Mucosa of gallbladder (tissue), 1 donor: Measurements from ENCODE around the gene LRRC10. TPM values are rescaled to one million over a fixed set of nuclear protein-coding genes. Genes with fewer than 3 reads are reported as not detected.
A peak's percentile ranks its signal among the peaks of the same experiment; 100 is the strongest.
"Not testable (repeated sequence)": the region's sequence is repeated elsewhere in the genome, so short reads cannot be mapped to it uniquely, and the experiment has no call there.

Experiments
- DNase-seq: peaks from one replicate; pipeline ENCODE4 v3.0.0-alpha.2; 2020; ENCODE audit warnings: low spot score
- total RNA-seq: library from RNA; stranded (reverse); gene quantifications from one replicate; pipeline ENCODE4 v1.2.1, GENCODE V29; 2021
- donor health status: DM: no; HTN: no; CAD: no.

LRRC10 gene
- total RNA-seq, 1 donor from 2014 or later = not detected

DNA sequence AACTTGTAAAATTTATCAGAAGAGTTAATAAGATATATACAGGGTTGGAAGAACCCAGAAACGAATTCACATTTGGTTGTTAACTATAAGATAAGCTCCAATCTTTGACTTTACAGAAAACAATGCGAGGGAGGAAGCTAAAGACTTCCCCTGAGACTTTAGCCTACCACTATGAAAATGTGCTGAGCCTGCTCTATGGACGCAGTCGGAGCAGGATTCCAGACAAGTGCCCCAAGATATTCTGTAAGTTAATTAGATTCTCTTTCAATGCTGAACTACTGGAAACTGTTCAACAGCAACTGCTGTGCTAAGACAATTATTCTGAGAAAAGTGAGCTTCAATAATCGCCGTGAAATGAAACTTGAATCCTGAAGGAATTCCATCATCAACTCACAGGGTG, 8.3 kb upstream of the LRRC10 start:
- DNase-seq = no peak

DNA sequence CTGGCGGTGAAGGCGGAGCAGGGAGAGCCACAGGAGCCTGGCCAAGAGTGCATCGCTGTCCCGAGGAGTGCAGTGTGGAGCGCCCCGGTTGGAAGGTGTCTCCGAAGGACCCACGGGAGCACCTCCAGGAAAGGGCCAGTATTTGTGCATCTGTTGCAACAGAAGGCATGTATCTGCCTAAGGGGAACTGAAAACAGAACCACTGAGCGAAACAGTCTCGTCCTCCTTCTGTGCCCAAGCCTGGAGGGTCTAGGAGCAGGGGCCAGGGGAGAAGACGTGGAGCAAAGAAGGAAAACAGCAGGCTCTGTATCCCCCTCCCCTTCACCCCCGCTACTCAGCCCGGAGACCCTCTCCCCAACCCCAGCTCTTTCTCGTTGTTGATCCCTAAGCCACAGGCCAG, 5.3 kb upstream of the LRRC10 start:
- DNase-seq = no peak

- DNase-seq = no peak
Observed at GRCh38 chr12:69613351-69613750, 2.6 kb upstream of the LRRC10 start.

DNA sequence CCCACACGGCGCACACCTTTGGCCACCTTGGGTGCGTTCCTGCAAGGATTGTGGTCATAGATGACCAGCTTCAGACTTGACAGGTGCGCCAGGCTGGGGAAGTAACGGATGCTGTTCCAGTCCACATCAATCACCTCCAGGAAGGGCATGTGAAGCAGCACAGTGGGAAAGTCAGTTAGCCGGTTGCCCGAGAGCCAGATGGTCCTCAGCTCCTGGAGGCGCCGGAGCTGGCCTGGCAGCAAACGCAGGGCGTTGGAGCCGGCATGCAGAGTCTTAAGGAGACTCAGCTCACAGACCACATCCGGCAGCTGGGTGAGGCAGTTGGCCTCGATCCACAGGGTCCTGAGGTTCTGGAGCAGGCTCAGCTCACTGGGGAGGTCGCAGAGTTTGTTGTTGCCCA, 581 bp downstream of the LRRC10 start:
- DNase-seq = no peak

DNA sequence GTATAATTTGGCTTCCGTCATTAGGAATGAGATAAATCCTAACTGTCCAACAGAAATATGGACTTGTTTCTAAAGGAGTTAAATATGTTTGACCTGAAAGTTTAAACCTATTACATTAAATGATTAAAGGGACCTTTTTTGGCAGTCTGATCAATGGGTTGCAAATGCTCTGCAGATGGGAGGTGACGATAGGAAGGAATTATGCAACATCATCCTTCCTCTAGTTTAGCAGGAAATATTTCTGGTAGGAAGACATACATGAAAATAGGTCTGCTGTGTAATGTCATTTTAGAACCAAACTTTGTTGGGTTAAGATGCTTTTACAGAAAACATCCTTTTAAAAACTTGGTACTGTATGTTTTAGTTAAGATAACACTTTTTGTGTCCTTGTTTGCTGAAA, 2.6 kb downstream of the LRRC10 start:
- DNase-seq = no peak

DNA sequence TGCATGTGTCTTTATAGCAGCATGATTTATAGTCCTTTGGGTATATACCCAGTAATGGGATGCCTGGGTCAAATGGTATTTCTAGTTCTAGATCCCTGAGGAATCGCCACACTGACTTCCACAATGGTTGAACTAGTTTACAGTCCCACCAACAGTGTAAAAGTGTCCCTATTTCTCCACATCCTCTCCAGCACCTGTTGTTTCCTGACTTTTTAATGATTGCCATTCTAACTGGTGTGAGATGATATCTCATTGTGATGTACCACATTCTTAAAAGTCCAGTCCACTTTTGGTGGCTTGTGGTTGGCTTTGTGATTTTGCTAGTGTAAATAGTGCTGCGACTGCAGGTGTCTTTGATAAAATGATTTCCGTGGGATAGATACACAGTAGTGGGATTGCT, 6.4 kb downstream of the LRRC10 start:
- not testable (repeated sequence) for DNase-seq

DNA sequence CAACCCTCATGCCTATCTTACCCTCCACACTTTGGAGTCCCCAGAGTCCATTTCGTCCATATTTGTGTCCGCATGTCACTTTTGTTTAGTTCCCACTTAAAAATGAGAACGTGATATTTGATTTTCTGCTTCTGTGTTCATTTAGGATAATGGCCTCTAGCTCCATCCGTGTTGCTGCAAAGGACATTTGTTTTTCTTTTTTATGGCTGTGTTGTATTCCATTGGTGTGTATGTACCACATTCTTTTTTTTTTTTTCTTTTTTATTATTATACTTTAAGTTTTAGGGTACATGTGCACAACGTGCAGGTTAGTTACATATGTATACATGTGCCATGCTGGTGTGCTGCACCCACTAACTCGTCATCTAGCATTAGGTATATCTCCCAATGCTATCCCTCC, 7.2 kb downstream of the LRRC10 start:
- not testable (repeated sequence) for DNase-seq

DNA sequence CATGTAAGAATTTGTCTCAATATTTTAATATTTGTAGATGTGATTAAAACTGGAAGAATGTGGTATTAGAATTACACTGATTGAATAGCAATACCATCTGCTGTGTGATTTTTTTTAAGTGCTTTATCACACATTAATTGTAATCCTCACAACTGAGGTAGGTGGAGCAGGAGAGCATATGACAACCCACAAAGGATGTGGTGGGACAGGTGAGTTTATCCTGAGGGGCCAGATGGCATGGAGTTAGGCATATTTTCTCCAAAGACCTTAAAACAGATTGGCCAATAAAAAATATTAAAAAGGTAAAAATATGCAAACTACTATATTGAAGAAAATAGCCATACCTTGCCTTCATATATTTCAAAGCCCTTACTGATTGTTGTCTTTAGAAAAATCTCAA, 7.8 kb downstream of the LRRC10 start:
- no peak for DNase-seq

GRCh38 chr12:69601962-69602685, 8.6 kb downstream of the LRRC10 start:
- no peak for DNase-seq

DNA sequence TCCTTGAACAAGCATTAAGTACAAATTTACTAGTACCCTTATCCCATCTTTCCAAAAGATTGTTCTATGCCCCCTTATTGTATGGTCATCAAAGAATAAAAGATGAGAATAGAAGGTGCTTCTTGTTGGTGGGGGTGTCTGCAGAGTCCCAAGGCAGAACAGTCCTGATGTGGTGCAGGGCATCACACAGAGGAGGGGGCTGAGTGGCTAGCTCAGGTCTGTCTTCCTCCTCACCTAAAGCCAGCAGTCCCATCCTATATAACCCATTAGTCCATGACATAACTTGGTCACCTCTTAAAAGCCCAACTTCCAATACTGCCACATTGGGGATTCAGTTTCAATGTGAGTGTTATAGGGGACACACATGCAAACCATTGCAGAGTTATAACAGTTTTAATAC, 9.9 kb downstream of the LRRC10 start:
- DNase-seq = no peak

- no peak for DNase-seq
Observed at GRCh38 chr12:69598174-69598753, 12.4 kb downstream of the LRRC10 start.

DNA sequence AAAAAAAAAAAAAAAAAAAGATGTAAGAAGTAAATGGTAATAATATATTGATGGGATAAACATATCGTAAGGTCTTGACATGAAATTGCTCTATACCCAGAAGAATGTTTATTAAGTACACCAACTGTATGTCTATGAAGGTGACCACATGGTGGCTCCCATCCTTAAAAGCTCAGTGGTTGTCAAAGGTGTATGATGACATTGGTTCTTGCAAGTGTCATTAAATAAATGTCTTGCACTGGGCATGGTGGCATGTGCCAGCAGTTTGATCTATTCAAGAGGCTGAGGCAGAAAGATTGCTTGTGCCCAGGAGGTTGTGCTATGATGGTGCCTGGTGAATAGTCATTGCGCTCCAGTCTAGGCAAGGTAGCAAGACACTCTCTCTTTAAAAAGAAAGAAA, 15.0 kb downstream of the LRRC10 start:
- DNase-seq = no peak

GRCh38 chr12:69589082-69589481, 21.6 kb downstream of the LRRC10 start:
- DNase-seq = no peak

DNA sequence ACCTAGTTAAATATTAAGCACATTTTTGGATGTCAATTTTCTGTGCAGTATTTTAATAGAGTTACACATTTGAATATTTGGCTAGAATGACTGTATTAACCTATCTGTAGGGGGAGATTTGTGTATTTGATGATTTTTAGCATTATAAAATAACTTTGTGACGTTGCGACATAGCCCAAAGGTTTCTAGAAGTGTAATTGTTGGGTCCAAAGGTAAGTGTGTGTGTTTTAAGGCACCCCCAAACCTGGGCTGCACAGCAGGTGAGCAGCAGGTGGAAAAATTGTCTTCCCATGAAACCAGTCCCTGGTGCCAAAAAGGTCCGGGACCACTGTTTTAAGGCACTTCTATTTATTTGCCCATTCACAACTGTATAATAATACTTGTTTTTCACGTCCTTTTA, 22.2 kb downstream of the LRRC10 start:
- no peak for DNase-seq

DNA sequence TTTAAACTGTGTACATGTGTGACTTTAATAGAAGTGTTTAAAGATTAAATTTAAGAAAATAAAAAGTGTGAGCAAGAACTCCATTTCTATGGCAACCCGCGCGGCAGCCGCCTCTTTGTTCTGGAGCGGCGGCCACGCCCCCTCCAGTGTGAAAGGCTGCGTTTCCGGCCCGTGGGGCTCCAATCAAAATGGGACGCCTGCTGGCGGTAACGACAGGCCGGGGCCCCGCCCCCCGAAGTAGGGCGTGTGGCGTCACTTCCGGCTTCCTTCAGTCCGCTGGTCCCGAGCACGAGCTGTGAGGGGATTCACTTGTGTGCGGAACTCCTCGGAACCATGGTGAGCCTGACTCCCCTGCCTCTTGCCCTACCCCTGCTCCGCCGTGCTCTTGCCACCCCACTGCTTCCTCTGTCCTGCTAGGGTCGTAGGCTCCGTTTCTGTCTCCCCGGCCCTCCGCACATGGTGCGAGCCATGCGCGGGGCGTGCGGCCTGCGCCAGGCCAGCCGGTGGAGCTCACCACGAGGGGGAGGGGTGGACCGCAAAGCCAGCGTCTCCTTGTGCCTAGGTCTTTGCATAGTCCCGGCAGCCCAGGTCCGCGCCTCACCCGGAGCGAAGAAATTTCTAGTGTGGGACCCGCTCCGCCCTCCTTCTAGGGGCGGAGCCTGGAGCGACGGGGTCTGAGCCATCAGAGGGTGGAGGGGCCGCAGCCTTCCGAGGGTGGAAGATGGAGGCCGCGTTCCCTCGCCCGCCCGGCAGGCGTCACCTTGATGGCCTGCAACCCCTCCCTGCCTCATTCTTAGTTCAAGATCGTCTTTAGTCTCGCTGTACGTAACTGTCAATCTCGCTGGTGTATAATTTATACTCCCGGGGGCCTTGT, 25.3 kb downstream of the LRRC10 start, which contains the start of gene CCT2:
Gene CCT2, plus strand, starts transcription at position 271 of the 874 bp plus-strand sequence. Its CDS starts 63 bp downstream, at position 334.
- peak; percentile 98 for DNase-seq

GRCh38 chr12:69583203-69583602, 27.5 kb downstream of the LRRC10 start:
- no peak for DNase-seq

- no peak for DNase-seq
Observed at GRCh38 chr12:69580074-69580473, 30.6 kb downstream of the LRRC10 start.

DNA sequence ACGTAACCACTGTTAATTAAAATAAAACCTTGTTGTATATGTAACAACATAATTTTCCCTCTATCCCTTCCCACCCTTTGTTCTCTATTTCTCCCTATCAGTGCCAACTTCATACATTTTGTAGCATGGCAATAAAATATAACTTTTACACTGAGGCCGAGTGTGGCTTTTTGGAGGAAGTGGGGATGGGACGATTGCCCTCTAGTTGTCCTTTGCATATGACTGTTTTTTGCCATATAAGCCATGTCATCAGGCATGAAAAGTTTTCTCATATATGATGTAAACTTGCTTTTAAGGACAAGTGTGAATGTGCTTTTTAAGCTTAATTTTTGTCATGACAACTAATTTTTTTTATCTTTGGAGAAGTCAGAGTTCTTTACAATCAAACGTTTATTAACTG, 31.7 kb downstream of the LRRC10 start:
- no peak for DNase-seq

- DNase-seq = no peak
Observed at GRCh38 chr12:69578283-69578682, 32.4 kb downstream of the LRRC10 start.

DNA sequence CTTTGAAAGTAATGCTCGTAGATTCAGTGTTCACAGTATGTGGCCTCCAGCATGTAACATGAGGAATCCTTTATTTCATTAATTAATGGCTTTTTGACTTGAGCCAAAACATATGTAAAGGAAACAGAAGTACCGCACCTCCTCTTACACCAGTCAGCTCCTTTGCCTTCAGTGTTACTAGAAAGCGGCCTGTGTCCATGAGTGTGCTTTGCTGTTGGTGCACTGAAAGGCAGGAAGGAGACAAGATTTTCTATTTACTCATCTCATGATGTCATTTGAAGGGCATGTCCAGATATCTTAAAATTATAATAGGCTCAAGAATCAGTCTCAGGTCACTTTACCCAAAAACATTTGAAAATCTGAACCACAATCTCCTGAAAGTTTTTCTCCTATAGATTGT, 35.4 kb downstream of the LRRC10 start:
- DNase-seq = no peak

GRCh38 chr12:69570545-69571399, 39.9 kb downstream of the LRRC10 start:
- DNase-seq = peak; percentile 56
